MM.1S (cell line): ENCODE results near the gene PPP1R9A.

Source experiments
- CTCF ChIP-seq: fragments of 300-600 bp; sonication (generic); IDR thresholded peaks from 2 replicates; pipeline ENCODE4 v1.5.1; 2016; ENCODE audit warnings: antibody characterized with exemption, low read length, mixed read lengths
- EZH2 ChIP-seq: fragments of 300-600 bp; sonication (generic); optimal IDR thresholded peaks from 2 replicates; pipeline ENCODE3; 2017; ENCODE audit warnings: low read depth, mild to moderate bottlenecking, antibody characterized with exemption, low read length, mixed read lengths
- EZH2phosphoT487 ChIP-seq: fragments of 300-600 bp; sonication (generic); IDR thresholded peaks from 2 replicates; pipeline ENCODE4 v1.6.1; 2018; ENCODE audit warnings: antibody characterized with exemption, low read length

- no peak for TF ChIP-seq EZH2phosphoT487
- no peak for TF ChIP-seq CTCF
- TF ChIP-seq EZH2 = no peak
These were observed 248.6 kb downstream of the PPP1R9A start for GRCh38 chr7:95155965-95156364.
